ENCODE results near the gene FUOM. TPM values are rescaled to one million over a fixed set of nuclear protein-coding genes. Genes with fewer than 3 reads are reported as not detected.
A peak's percentile ranks its signal among the peaks of the same experiment; 100 is the strongest.

The FUOM gene
- total and polyA plus RNA-seq, 9 of the 15 experiments (the other 6 are each of a cell fraction or from before 2014, with no cell fraction given), result 1.8 to 96.1 (median 27.0) TPM

GRCh38 chr10:133359972-133360610, 2.3 kb upstream of the FUOM start (continued):
- TF ChIP-seq, protein P1, sequence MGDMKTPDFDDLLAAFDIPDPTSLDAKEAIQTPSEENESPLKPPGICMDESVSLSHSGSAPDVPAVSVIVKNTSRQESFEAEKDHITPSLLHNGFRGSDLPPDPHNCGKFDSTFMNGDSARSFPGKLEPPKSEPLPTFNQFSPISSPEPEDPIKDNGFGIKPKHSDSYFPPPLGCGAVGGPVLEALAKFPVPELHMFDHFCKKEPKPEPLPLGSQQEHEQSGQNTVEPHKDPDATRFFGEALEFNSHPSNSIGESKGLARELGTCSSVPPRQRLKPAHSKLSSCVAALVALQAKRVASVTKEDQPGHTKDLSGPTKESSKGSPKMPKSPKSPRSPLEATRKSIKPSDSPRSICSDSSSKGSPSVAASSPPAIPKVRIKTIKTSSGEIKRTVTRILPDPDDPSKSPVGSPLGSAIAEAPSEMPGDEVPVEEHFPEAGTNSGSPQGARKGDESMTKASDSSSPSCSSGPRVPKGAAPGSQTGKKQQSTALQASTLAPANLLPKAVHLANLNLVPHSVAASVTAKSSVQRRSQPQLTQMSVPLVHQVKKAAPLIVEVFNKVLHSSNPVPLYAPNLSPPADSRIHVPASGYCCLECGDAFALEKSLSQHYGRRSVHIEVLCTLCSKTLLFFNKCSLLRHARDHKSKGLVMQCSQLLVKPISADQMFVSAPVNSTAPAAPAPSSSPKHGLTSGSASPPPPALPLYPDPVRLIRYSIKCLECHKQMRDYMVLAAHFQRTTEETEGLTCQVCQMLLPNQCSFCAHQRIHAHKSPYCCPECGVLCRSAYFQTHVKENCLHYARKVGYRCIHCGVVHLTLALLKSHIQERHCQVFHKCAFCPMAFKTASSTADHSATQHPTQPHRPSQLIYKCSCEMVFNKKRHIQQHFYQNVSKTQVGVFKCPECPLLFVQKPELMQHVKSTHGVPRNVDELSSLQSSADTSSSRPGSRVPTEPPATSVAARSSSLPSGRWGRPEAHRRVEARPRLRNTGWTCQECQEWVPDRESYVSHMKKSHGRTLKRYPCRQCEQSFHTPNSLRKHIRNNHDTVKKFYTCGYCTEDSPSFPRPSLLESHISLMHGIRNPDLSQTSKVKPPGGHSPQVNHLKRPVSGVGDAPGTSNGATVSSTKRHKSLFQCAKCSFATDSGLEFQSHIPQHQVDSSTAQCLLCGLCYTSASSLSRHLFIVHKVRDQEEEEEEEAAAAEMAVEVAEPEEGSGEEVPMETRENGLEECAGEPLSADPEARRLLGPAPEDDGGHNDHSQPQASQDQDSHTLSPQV (IDR thresholded peaks at IDR 0.05), result 0 out of 2 replicates have a peak, but pooled peaks have one; percentile 20
- no peak for TF ChIP-seq RBM22 (IDR thresholded peaks at IDR 0.05; ENCODE audit: low read depth, low read length, poor library complexity, severe bottlenecking)
- TF ChIP-seq, protein P2, sequence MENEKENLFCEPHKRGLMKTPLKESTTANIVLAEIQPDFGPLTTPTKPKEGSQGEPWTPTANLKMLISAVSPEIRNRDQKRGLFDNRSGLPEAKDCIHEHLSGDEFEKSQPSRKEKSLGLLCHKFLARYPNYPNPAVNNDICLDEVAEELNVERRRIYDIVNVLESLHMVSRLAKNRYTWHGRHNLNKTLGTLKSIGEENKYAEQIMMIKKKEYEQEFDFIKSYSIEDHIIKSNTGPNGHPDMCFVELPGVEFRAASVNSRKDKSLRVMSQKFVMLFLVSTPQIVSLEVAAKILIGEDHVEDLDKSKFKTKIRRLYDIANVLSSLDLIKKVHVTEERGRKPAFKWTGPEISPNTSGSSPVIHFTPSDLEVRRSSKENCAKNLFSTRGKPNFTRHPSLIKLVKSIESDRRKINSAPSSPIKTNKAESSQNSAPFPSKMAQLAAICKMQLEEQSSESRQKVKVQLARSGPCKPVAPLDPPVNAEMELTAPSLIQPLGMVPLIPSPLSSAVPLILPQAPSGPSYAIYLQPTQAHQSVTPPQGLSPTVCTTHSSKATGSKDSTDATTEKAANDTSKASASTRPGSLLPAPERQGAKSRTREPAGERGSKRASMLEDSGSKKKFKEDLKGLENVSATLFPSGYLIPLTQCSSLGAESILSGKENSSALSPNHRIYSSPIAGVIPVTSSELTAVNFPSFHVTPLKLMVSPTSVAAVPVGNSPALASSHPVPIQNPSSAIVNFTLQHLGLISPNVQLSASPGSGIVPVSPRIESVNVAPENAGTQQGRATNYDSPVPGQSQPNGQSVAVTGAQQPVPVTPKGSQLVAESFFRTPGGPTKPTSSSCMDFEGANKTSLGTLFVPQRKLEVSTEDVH (IDR thresholded peaks at IDR 0.05; ENCODE audit: low read depth, partially characterized antibody), result peak; percentile 88
- peak; percentile 85 for TF ChIP-seq ARID1B (IDR thresholded peaks at IDR 0.05)
- peak; percentile 47; the same call in 1 of the 2 replicates for TF ChIP-seq EP400 (IDR thresholded peaks at IDR 0.05)
- no peak for TF ChIP-seq HCFC1 (IDR thresholded peaks at IDR 0.05; ENCODE audit: low read depth, low read length)
- TF ChIP-seq, protein P3, sequence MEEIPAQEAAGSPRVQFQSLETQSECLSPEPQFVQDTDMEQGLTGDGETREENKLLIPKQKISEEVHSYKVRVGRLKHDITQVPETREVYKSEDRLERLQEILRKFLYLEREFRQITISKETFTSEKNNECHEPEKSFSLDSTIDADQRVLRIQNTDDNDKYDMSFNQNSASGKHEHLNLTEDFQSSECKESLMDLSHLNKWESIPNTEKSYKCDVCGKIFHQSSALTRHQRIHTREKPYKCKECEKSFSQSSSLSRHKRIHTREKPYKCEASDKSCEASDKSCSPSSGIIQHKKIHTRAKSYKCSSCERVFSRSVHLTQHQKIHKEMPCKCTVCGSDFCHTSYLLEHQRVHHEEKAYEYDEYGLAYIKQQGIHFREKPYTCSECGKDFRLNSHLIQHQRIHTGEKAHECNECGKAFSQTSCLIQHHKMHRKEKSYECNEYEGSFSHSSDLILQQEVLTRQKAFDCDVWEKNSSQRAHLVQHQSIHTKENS (CRISPR knock-in tag; IDR thresholded peaks at IDR 0.05), result no peak
- TF ChIP-seq, protein P4, sequence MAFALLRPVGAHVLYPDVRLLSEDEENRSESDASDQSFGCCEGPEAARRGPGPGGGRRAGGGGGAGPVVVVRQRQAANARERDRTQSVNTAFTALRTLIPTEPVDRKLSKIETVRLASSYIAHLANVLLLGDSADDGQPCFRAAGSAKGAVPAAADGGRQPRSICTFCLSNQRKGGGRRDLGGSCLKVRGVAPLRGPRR (CRISPR knock-in tag; IDR thresholded peaks at IDR 0.05), result no peak
- no peak for TF ChIP-seq ZC3H11A (IDR thresholded peaks at IDR 0.05; ENCODE audit: low read depth, low read length)
- TF ChIP-seq FOXK1 (CRISPR knock-in tag; IDR thresholded peaks at IDR 0.05; ENCODE audit: borderline replicate concordance), result 0 out of 2 replicates have a peak, but pooled peaks have one; percentile 56
- TF ChIP-seq, protein P5, sequence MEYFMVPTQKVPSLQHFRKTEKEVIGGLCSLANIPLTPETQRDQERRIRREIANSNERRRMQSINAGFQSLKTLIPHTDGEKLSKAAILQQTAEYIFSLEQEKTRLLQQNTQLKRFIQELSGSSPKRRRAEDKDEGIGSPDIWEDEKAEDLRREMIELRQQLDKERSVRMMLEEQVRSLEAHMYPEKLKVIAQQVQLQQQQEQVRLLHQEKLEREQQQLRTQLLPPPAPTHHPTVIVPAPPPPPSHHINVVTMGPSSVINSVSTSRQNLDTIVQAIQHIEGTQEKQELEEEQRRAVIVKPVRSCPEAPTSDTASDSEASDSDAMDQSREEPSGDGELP (CRISPR knock-in tag; IDR thresholded peaks at IDR 0.05; ENCODE audit: borderline replicate concordance), result peak; percentile 41; the same call in 1 of the 2 replicates
- TF ChIP-seq MBD1 (CRISPR knock-in tag; IDR thresholded peaks at IDR 0.05), result no peak
- TF ChIP-seq BRF1 (IDR thresholded peaks at IDR 0.05; ENCODE audit: borderline replicate concordance, extremely low read depth, insufficient read length), result no peak
- TF ChIP-seq PTBP1 (IDR thresholded peaks at IDR 0.05; ENCODE audit: low read depth, low read length), result no peak

All from K562 (cell line).